Small intestine (tissue), 7 donors: Measurements from ENCODE around the gene PIGH. TPM values are rescaled to one million over a fixed set of nuclear protein-coding genes. Genes with fewer than 3 reads are reported as not detected.

ENCODE experiments used
- DNase-seq, 2 donors: peaks; one replicate each; pipeline versions ENCODE4 v3.0.0 to v3.0.0-alpha.2; 2013
- FAIRE-seq: peaks from 2 replicates; lab custom pipeline; 2012; peaks lifted over from hg19 to GRCh38; lab: Jason Lieb, UNC
- H3K27ac ChIP-seq, 3 donors: one replicate each; pipeline ENCODE4 v1.5.1; 2013; ENCODE audit warnings: low read length in 2 of 3, mild to moderate bottlenecking in 2 of 3, control low read depth in 1 of 3, inconsistent platforms in 1 of 3, low read depth in 1 of 3, moderate library complexity in 1 of 3
- H3K27me3 ChIP-seq, 3 donors: one replicate each; pipeline ENCODE4 v1.6.1; 2013; ENCODE audit warnings: low read length in 3 of 3, inconsistent platforms in 1 of 3; ENCODE audit not compliant: control insufficient read depth in 3 of 3, insufficient read depth in 3 of 3
- H3K36me3 ChIP-seq, 3 donors: one replicate each; pipeline ENCODE4 v1.6.1; 2013; ENCODE audit warnings: low read length in 3 of 3, inconsistent platforms in 1 of 3, low read depth in 1 of 3, mild to moderate bottlenecking in 1 of 3, moderate library complexity in 1 of 3; ENCODE audit not compliant: control insufficient read depth in 3 of 3, insufficient read depth in 2 of 3
- H3K4me1 ChIP-seq, 3 donors: one replicate each; pipeline ENCODE4 v1.6.1; 2013; ENCODE audit warnings: low read length in 2 of 3, inconsistent platforms in 1 of 3, low read depth in 1 of 3, mild to moderate bottlenecking in 1 of 3, moderate library complexity in 1 of 3; ENCODE audit not compliant: control insufficient read depth in 3 of 3, insufficient read depth in 2 of 3
- H3K4me3 ChIP-seq, 3 donors: one replicate each; pipeline ENCODE4 v1.5.1; 2013; ENCODE audit warnings: low read length in 3 of 3, control low read depth in 1 of 3, inconsistent platforms in 1 of 3, low read depth in 1 of 3, mild to moderate bottlenecking in 1 of 3, moderate library complexity in 1 of 3
- H3K9me3 ChIP-seq, 2 donors: one replicate each; pipeline ENCODE4 v1.6.1; 2013; ENCODE audit warnings: low read depth in 1 of 2, low read length in 1 of 2; ENCODE audit not compliant: control insufficient read depth in 2 of 2, insufficient read depth in 1 of 2
- WGBS, 3 donors: extraction: QIAGEN DNeasy Blood & Tissue Kit; methylation state at CpG; one replicate each; pipeline ENCODE4 v1.1.7; 2013; 5-methylcytosine and 5-hydroxymethylcytosine counted together
- polyA plus RNA-seq, 4 donors: library from polyadenylated mRNA; stranded (reverse) in 3 of 4; unstranded in 1 of 4; fragments of 200-250 nt in 3 of 4; fragments of 120-200 nt in 1 of 4; gene quantifications; one replicate each; pipeline versions ENCODE4 v1.2.1 to v1.2.3, GENCODE V29; 2013
- donor health status: healthy with polysubstance abuse.
- donor health status: control.
- donor health status: control.
- donor health status: Bipolar disorder and iron deficiency.
- donor health status: healthy.

PIGH gene
- polyA plus RNA-seq, 4 donors: 19.6 to 53.9 (median 22.6) TPM

GRCh38 chr14:67576216-67576955 is 23.7 kb downstream of the PIGH start:
- H3K4me1 ChIP-seq: peaks cover 0 to 50% (median 5%) of the 10 kb centered on the region in 3 donors
- no peak overlapping the region for H3K27ac ChIP-seq
- no peaks in the 10 kb centered on the region for H3K27me3 ChIP-seq
- DNase-seq (no peak), FAIRE-seq (no peak)
- 85 to 87% (median 86%) methylated on average over 7 of the region's 7 CpGs for WGBS, 3 donors
- no peaks in the 10 kb centered on the region for H3K9me3 ChIP-seq
- no peak overlapping the region for H3K4me3 ChIP-seq
- H3K36me3 ChIP-seq: peaks cover 0 to 86% (median 7%) of the 10 kb centered on the region in 3 donors

- H3K4me3 ChIP-seq: no peak overlapping the region
- H3K36me3 ChIP-seq: peaks cover 0 to 81% (median 7%) of the 10 kb centered on the region in 3 donors
- DNase-seq (no peak), FAIRE-seq (no peak)
- H3K27me3 ChIP-seq: no peaks in the 10 kb centered on the region
- no peaks in the 10 kb centered on the region for H3K9me3 ChIP-seq
- H3K4me1 ChIP-seq: peaks cover 0 to 43% (median 0%) of the 10 kb centered on the region in 3 donors
- WGBS, 3 donors: 73 to 77% (median 75%) methylated on average over 9 of the region's 9 CpGs
- no peak overlapping the region for H3K27ac ChIP-seq
Measured at GRCh38 chr14:67575684-67576083, 24.4 kb downstream of the PIGH start.

- FAIRE-seq (no peak), DNase-seq (no peak)
- Histone ChIP-seq H3K27ac (no peak overlapping the region), H3K4me3 (no peak overlapping the region), H3K4me1 (peaks cover 0 to 36% (median 0%) of the 10 kb centered on the region in 3 donors), H3K9me3 (no peaks in the 10 kb centered on the region), H3K36me3 (peaks cover 0 to 79% (median 7%) of the 10 kb centered on the region in 3 donors), H3K27me3 (no peaks in the 10 kb centered on the region)
- WGBS, 3 donors: 77 to 78% (median 78%) methylated on average over 7 of the region's 7 CpGs
Measured at GRCh38 chr14:67574806-67575205, 25.3 kb downstream of the PIGH start.

GRCh38 chr14:67574156-67574555 is 25.9 kb downstream of the PIGH start:
- Histone ChIP-seq H3K4me3 (no peak overlapping the region), H3K27ac (no peak overlapping the region), H3K9me3 (no peaks in the 10 kb centered on the region), H3K36me3 (peaks cover 0 to 79% (median 7%) of the 10 kb centered on the region in 3 donors), H3K27me3 (no peaks in the 10 kb centered on the region), H3K4me1 (peaks cover 0 to 34% (median 0%) of the 10 kb centered on the region in 3 donors)
- DNase-seq (no peak), FAIRE-seq (no peak)
- WGBS, 3 donors: 83 to 86% (median 84%) methylated on average over 14 of the region's 14 CpGs

- Histone ChIP-seq H3K4me3 (no peak overlapping the region), H3K36me3 (peaks cover 0 to 78% (median 7%) of the 10 kb centered on the region in 3 donors), H3K27me3 (no peaks in the 10 kb centered on the region), H3K4me1 (peaks cover 0 to 34% (median 0%) of the 10 kb centered on the region in 3 donors), H3K9me3 (no peaks in the 10 kb centered on the region), H3K27ac (peak overlapping the region in 2 of 3 donors; percentile 17 to 29)
- FAIRE-seq (no peak), DNase-seq (peak; percentile 40 to 67)
- WGBS, 3 donors: 30 to 72% (median 41%) methylated on average over 15 of the region's 15 CpGs
Measured at GRCh38 chr14:67573228-67574010, 26.6 kb downstream of the PIGH start.

GRCh38 chr14:67572608-67573007 is 27.5 kb downstream of the PIGH start:
- H3K4me3 ChIP-seq: no peak overlapping the region
- 81 to 95% (median 91%) methylated on average over 5 of the region's 5 CpGs for WGBS, 3 donors
- H3K9me3 ChIP-seq: no peaks in the 10 kb centered on the region
- H3K36me3 ChIP-seq: peaks cover 0 to 76% (median 7%) of the 10 kb centered on the region in 3 donors
- FAIRE-seq (no peak), DNase-seq (no peak)
- H3K4me1 ChIP-seq: peaks cover 0 to 34% (median 0%) of the 10 kb centered on the region in 3 donors
- H3K27me3 ChIP-seq: no peaks in the 10 kb centered on the region
- peak overlapping the region in 1 of 3 donors; percentile 29 for H3K27ac ChIP-seq

- no peak overlapping the region for H3K27ac ChIP-seq
- H3K4me1 ChIP-seq: peaks cover 0 to 30% (median 0%) of the 10 kb centered on the region in 3 donors
- H3K4me3 ChIP-seq: no peak overlapping the region
- WGBS, 3 donors: 66 to 82% (median 79%) methylated on average over 17 to 19 of the region's 19 CpGs
- DNase-seq (peak in 1 of 2 donors; percentile 13), FAIRE-seq (no peak)
- H3K36me3 ChIP-seq: peaks cover 0 to 75% (median 5%) of the 10 kb centered on the region in 3 donors
- H3K9me3 ChIP-seq: no peaks in the 10 kb centered on the region
- H3K27me3 ChIP-seq: no peaks in the 10 kb centered on the region
Measured at GRCh38 chr14:67571991-67572323, 28.1 kb downstream of the PIGH start.

GRCh38 chr14:67571275-67571990 is 28.6 kb downstream of the PIGH start:
- WGBS, 3 donors: 47 to 56% (median 55%) methylated on average over 13 to 14 of the region's 14 CpGs
- no peak for FAIRE-seq

More at GRCh38 chr14:67571275-67571990, 28.6 kb downstream of the PIGH start:
- peaks cover 0 to 77% (median 5%) of the 10 kb centered on the region in 3 donors for H3K36me3 ChIP-seq
- peaks cover 0 to 25% (median 0%) of the 10 kb centered on the region in 3 donors for H3K4me1 ChIP-seq
- peak; percentile 67 for DNase-seq
- no peak overlapping the region for H3K27ac ChIP-seq
- H3K4me3 ChIP-seq: no peak overlapping the region
- H3K9me3 ChIP-seq: no peaks in the 10 kb centered on the region
- no peaks in the 10 kb centered on the region for H3K27me3 ChIP-seq
